Measurements from ENCODE around the gene MAPK7.
A peak's percentile ranks its signal among the peaks of the same experiment; 100 is the strongest.
"Not testable (repeated sequence)": the region's sequence is repeated elsewhere in the genome, so short reads cannot be mapped to it uniquely, and the experiment has no call there.

MAPK7 gene

DNA sequence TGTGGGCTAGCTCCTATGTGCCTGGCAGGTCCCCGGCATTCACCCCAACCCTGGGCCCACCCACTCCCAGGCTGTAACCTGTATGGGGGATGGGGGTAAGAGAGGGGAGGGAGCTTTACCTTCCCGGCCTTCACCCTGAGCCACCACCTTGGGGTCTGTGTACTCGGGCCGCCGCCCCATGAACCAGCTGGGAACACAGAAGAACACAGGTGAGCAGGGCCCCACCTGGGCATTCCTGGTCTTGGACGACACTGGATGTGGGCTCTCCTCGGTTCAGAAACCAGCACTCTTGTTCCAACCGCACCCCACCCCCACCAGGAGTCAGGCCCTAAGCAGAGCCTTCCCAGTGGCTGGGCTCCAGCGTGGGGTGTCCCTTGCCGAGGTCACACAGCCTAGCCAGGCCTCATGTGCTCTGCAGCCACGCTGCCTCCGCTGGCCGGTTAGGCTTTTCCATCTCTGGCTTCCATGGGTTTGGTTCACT lies 34.6 kb upstream of the MAPK7 start:
- DNase-seq = no peak

DNA sequence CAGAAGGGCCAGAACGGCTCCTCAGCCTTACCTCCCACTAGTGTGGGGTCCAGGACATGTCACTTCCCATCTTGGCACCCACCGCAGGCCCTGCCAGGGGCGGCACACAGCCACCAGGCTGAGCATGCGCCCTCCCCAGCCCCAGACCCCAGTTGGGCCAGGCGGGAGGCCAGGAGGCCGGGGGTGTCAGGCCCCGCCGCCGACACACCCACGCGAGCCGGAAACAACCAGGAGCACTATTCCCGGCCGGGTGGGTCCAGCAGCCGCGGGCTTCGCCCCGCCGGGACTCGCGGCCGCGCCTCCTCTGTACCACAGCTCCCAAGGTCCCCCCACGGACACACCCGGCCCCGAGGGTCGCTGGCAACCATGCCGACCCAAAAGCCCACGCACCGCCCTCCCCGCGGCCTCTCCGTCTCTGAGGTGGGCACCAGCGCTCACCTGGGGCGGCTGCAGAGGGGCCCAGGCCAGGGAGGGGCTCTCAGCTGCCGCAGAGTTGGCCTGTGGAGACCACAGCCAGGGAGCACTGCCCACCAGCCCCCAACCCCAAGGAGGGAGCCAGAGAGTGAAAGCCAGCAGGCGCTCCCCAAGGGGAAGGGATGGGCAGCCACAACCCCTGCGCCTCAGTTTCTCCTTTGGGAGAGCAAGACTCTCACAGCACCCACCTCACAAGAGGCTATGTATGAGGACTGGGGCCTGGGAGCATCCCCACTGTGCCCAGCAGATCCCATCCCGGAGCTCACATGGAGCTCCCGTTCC lies 33.8 kb upstream of the MAPK7 start:
- no peak for DNase-seq

GRCh38 chr17:19345067-19345460 lies 33.2 kb upstream of the MAPK7 start:
- DNase-seq = no peak

DNA sequence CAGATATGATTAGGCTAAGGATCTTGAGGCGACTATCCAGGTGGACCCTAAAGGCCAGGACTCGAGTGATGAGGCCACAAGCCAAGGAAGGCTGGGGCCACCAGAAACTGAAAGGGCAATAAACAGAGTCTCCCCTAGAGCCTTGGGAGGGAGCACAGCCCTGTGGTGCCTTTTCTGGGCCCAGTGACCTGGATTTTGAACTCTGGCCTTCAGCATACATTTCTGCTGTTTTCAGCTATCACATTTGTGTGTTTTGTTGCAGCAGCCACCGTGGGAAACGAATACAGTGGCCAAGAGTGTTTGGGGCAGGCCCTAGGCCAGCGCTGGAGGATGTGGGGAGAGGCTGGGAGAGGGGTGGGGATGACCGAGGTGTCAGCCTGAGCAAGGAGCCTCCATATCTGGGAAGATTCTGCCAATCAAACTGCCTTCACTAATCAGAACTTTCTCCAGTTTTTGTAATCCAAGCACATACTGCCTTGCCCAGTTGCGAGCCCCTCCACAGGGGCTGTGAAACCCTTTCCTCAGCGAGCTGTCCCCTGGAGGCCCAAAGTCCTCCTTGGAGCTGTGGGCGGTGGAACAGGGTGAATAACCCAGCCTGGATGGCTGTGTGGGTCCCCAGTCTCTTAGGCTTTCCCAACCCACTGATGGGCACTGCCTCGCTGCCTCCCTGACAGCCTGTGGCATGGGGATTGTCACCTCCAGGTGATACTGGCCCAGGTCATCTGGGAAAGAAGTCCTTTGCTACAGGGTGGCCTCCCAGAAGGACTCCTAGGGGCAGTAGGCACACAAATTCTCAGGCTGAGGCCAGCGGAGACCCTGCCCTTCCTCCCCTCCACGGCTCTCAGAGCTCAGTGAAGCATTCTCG lies 32.6 kb upstream of the MAPK7 start:
- DNase-seq = no peak

GRCh38 chr17:19346351-19347255 lies 31.7 kb upstream of the MAPK7 start:
- no peak for DNase-seq

GRCh38 chr17:19347323-19348080 lies 30.8 kb upstream of the MAPK7 start:
- no peak for DNase-seq

GRCh38 chr17:19348081-19348650 lies 30.1 kb upstream of the MAPK7 start:
- no peak for DNase-seq

DNA sequence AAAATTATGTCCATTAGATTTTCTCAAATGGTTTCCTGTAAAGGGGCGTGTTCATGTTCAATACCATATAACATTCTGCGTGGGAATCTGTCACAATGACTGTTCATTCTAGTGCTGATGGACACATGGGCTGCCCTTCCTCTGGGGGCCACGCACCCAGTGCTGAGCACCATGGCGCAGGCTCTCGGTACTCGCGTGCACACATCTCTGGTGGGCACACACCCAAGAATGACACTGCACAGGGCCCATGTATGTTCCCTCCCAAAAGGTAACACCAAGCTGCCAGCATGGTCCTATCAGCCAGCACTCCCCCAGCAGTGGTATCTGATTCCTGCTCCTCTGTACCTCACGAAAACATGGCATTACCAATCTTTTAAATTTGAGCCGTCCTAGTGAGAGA lies 29.5 kb upstream of the MAPK7 start:
- no peak for DNase-seq

DNA sequence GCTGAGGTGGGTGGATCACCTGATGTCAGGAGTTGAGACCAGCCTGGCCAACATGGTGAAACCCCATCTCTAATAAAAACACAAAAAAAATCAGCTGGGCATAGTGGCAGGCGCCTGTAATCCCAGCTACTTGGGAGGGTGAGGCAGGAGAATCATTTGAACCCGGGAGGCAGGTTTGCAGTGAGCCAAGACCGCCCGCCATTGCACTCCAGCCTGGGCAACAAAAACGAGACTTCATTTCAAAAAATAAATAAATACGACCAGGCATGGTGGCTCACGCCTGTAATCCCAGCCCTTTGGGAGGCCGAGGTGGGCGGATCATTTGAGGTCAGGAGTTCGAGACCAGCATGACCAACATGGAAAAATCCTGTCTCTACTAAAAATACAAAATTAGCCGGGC lies 24.9 kb upstream of the MAPK7 start:
- not testable (repeated sequence) for DNase-seq

DNA sequence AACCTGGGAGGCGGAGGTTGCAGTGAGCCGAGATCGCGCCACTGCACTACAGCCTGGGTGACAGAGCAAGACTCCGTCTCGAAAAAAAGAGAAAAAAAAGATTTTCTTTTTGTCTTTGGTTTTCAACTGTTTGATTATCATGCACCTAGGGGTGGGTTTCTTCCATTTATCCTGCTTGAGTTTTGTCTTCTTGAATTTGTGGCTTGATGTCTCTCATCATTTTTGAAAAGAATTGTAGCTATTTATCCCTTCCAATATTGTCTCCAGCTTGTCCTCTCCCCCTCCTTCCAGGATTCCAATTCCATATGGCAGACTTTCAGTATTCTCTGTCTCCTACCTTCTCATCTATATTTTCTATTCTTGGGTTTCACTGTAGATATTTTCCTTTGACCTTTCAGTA lies 23.6 kb upstream of the MAPK7 start:
- no peak for DNase-seq

DNA sequence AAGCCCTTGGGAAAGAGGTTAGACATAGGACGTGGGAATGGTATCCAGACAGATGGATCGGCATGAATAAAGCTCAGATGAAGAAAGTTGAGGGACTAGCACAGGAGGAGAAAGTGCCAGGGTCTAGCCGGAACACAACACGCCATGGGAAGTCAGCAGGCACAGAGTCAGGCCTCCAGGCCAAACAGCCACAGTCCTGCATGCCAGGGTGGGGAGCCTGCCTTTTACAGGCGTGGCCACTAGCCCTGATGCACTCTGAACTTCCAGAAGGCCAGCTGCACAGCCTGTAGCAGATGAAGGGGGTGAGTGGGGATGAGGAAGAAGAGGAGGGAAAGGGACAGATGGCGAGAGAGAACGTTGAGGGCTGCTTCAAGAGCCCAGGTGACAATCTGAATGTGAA lies 20.9 kb upstream of the MAPK7 start:
- DNase-seq = no peak

- no peak for DNase-seq
Observed at GRCh38 chr17:19357761-19358160, 20.5 kb upstream of the MAPK7 start.

DNA sequence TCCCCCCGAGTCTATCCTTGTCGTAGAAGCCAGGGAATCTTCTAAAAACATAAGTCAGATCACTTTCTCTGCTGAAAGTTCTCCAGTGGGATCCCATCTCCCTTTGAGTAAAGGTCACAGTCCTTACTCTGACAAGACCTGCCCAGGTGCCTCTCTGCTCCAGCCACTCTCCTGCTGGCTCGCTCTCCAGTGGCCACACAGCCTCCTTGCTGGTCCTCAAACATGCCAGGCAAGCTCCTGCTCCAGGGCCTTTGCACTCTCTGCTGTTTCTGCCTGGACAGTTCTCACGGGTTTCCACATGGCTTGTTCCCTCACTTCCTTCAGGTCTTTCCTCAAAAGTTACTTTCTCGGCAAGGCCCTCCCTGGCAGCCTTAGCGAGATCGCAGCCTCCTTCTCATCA lies 19.1 kb upstream of the MAPK7 start:
- no peak for DNase-seq

DNA sequence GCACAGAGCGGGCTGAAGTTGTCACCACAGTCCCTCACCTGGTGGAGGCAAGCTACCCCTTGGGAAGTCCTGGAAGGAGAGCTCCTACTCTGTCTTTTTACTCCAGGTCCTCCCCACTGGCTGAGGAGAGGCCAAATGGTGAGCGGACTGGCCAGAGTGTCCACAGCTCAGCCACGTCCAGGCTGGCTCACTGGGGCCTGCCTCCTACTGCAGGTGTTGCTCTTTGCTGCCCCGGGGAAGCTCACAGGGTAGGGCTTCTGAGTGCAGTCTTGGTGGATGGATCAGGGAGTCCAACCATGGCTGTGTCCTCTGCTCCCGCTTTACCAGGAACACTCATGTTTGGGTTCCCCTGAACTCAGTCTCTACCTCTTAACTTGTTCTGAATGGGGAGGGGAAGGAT lies 18.4 kb upstream of the MAPK7 start:
- no peak for DNase-seq

DNA sequence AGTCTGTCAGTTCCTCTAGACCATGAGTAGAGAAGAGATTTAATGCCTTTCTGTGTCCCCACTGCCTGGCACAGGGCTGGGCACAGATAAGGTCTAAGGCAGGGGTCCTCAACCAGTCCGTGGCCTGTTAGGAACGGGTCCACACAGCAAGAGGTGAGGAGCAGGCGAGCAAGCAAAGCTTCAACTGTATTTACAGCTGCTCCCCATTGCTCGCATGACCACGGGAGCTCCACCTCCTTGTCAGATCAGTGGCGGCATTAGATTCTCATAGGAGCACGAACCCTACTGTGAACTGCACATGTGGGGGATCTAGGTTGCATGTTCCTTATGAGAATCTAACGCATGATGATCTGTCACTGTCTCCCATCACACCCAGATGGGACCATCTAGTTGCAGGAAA lies 17.5 kb upstream of the MAPK7 start:
- no peak for DNase-seq

DNA sequence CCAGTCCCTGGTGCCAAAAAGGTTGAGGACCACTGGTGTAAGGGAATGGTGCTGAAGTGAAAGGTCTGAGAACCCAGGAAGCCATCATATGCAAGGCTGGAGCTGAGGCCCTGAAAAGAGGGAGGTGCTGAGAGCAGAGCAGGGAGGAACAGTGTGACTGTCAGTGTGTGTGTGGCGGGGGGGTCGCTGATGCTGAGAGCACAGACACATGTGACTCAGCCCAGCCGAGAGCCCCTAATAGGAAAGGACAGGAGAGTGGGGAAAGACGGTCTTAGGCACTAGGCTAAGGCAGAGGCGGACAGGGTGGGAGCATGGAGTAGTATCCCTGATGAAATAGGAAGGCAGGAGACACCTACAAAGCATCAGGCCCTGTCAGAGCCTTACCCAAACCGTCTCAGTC lies 17.0 kb upstream of the MAPK7 start:
- DNase-seq = no peak

DNA sequence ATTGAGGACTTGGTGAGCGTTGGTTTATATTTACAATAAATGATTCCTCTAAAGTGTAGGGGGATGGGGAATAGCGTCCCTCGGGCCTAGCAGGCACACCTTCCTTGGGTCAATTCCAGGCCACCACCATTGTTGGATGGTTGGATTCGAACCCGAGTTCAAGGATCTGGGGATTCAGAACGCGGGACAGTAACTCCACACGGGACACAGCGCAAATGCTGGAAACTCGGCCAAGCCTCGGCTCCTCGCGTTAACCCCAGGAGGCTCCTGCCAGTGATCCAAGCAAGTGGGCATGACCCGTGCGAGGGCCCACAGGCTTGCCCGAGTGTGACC lies 16.4 kb upstream of the MAPK7 start:
- DNase-seq = no peak

GRCh38 chr17:19362277-19363113 lies 15.8 kb upstream of the MAPK7 start, which contains the start of gene B9D1:
Gene B9D1 (minus strand): TSS chr17:19362723. CDS start chr17:19362569, 154 bp downstream.
- peak; percentile 92 for DNase-seq

DNA sequence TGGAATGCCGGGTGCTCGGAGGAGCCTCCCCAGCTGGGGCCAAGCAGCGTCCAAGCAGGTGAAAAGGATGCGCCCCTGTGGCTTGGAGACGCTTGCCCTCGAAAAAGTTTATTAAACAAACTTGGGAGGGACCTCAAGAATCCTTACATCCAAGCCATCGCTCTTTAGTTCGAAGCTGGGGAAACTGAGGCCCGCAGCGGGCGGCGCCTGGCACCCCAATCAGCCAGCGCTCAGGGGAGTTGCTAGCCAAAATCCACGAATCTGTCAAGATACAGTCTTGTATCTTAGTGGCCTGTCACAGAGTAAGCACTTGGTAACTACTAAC lies 15.2 kb upstream of the MAPK7 start:
- DNase-seq = no peak

DNA sequence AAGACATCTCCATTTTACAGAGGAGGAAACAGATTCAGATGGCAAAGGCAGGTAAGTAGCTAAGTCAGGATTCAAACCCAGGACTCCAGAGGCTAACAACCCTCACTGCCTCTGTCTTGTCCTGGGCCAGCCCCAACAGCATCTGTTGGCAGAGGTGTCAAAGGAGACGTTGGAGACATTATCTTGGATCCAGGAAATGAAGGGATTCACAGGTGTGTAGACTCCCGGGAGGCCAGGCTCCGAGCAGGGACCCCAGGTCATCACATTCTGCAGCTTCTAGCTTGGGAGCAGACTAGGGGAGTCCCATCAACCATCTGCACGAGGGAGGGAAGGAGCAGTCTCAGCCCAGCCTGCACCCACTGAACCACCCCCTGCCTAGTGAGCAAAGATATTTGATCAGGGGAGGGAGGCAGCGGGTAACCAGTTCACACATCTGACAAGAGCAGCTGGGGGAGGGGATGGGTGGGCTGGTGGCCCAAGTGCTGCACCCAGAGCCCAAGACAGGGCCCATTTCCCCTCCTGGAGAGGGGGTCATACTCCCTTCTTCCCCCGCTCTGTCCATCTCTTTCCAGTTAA lies 14.8 kb upstream of the MAPK7 start:
- DNase-seq = no peak
